ENCODE measurements around the gene UQCRQ.

The UQCRQ gene

DNA sequence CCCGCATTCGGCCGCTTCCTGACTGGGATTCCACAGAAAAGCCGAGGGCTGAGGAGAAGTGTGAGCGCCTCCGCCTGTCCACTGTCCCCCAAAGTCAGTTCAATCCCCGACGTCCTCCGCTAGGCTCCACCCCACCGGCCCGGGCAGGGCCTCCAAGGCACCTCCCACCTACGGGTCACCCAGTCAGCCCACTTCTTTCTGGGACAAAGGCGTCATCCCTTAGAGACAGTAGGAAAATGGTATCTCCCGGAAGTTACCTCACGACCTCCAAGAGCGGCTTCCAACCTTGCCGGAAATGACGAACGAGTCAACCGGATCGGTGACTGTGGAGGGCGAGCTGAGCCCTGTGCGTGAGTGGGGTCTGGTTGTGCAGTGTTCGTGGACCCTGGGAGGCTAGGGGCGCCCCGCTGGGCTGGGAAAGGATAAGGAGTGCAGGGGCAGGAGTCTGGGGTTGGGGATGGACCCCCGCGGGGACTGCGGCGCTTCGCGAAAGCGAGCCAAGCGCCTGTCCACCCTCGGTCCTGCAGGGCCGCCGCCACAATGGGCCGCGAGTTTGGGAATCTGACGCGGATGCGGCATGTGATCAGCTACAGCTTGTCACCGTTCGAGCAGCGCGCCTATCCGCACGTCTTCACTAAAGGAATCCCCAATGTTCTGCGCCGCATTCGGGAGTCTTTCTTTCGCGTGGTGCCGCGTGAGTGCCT, at the start of gene UQCRQ, which contains the start of gene GDF9:
UQCRQ (plus strand) TSS at position 301 of the 704 bp plus-strand sequence; CDS start at position 541, 240 bp downstream.
GDF9 (minus strand) TSS at position 128 of the 704 bp plus-strand sequence. CDS start 1,936 bp downstream, outside the sequence.
- peak; percentile 93 for DNase-seq

DNA sequence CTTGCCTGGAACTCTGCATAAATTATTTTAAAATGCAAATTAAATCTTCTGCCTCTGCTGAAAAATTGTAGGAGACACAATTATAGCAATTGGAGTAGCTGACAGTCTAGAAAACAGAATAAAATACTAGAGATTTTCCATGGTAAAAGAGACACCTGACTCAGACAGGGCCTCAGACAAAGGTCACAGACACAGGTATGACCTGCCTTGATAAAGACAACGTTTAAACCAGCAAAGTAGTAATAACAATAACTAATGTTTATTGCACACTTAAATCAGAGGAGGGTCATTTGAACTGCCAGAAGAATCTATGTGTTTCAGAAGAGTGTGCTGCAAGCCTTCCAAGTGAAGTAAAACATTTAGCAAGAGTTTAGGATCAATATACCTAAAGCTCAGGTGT, 49.4 kb upstream of the UQCRQ start:
- no peak for DNase-seq

- no peak for DNase-seq
Observed at GRCh38 chr5:132819468-132819867, 47.0 kb upstream of the UQCRQ start.

- DNase-seq, result peak; percentile 3
Observed at GRCh38 chr5:132820162-132820754, 46.2 kb upstream of the UQCRQ start.

GRCh38 chr5:132821350-132821749, 45.1 kb upstream of the UQCRQ start:
- DNase-seq, result no peak

DNA sequence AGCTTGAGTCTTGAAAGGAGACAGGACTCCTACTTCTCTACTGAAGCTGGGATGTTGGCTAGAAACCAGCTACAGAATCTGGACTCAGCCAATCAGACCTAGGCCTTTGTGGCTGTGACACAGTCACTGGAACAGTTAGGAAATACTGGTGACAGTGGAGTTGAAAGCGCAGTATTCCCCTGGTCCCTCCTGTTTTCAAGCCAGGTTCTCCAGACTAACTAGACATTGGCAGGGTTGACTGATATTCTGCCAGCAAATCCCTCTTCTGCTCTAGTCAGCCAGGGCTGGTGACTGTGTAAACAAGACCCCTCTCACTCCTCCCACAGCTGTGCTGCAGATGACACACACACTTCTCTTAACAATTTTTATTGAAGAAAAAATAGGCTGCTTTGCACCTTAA, 44.7 kb upstream of the UQCRQ start:
- peak; percentile 14 for DNase-seq

DNA sequence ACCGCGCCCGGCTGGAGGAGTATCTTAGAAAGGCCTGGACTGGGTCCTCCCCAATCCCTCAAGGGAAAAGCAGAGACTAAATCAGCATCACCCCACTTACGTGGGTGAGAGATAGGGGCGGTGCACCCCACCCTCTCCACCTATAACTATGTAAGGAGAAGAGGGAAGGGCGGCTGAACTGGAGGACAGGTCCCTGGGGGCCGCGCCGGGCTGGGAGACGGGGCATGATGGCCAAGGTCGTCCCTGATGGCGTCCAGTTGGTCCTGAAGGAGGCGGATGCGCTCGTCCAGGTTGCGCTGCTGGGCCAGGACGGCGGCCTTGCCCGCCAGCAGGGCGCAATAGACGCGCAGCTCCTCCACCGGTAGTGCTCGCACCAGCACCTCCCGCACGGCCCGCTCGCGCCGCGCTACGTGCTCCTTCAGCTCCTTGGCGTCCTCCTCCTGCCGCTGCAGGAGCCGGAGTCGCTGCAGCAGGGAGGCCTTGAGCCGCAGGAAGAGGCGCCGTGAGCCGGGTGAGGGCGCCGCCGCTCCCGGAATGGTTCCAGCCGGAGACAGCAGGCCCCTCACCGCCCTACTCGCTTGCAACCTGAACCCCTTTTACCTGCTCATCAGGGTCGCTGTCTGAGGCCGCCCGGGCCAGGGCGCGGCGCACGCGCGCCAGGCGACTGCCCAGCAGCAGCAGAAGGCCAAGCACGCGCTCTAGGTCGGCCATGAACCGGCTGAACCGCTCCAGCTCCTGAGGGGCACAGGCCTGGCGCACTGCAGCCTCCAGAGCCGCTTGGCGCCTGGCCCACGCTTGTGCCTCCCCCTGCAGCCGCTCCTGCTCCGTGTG, 43.6 kb upstream of the UQCRQ start:
- no peak for DNase-seq

GRCh38 chr5:132823481-132824050, 42.9 kb upstream of the UQCRQ start:
- DNase-seq, result no peak

DNA sequence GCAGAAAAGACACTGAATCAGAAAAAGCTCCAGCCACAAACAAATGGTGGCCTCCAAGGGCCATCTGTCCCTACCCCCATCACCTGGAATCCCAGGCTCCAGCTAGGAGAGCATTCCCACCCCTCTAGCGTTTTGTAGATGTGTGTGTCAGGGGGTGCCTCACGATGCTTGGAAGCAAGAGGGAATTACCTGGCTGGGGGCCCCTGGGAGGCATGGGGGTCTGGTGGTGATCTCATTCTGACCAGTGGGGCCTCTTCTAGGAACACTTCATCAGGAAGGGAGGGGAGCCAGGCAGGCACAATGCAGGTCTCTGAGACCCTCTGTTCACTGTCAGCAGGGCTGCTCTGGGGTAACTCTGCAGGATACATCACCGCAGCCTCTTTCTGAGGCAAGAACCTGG, 42.0 kb upstream of the UQCRQ start:
- DNase-seq, result no peak

GRCh38 chr5:132825033-132825833, 41.2 kb upstream of the UQCRQ start:
- no peak for DNase-seq

- DNase-seq, result no peak
Observed at GRCh38 chr5:132825834-132826391, 40.5 kb upstream of the UQCRQ start.

GRCh38 chr5:132826424-132827082, 39.9 kb upstream of the UQCRQ start:
- DNase-seq, result no peak

- DNase-seq, result no peak
Observed at GRCh38 chr5:132827943-132828673, 38.3 kb upstream of the UQCRQ start.

GRCh38 chr5:132828846-132829494, 37.5 kb upstream of the UQCRQ start:
- DNase-seq, result no peak

GRCh38 chr5:132829742-132830435, 36.6 kb upstream of the UQCRQ start:
- DNase-seq, result no peak

GRCh38 chr5:132830436-132831094, 35.9 kb upstream of the UQCRQ start, which contains the start of gene SHROOM1:
Gene SHROOM1 (minus strand): TSS chr5:132830647. CDS start chr5:132826140, 4,507 bp downstream.
- peak; percentile 2 for DNase-seq

DNA sequence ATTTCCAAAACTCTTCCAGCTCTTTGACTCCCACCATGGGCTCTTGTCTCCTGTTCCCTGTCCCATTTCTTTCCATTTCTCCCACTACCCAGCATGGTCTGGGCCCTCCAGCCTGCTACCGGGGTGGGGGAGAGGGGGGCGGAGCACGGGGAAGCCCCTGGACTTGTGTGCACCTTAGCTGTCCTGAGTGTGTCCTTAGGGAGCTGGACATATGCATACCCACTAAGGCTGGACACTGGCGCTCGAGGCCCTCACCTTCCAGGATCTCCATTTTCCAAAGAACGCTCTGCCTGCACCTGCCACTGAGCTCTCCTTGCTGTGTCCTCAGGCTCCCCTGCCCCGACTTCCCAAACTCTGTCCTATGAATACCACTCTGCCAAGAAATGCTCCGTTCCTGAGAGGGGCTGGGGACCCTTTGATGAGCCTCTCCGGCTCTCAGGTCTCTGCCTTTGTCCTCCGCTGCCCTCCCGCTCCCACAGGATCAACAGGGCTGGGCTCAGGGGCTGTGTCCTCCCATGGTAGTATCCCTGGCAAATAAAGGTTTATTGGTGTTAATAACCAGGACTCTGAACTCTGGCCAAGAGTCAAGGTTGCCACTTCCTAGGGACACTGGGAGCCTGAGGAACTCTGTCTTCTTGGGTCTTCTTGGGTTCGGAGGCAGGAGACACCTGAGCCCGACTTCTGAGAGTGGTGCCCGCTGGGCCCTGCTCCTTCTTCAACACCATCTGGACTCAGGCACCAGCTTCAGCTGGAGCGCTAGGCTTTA, 35.2 kb upstream of the UQCRQ start:
- DNase-seq, result no peak

- no peak for DNase-seq
Observed at GRCh38 chr5:132832612-132833011, 33.8 kb upstream of the UQCRQ start.

All from DMS79 (cell line).